ENCODE measurements around the gene XKR8.
"Not testable (repeated sequence)": the region's sequence is repeated elsewhere in the genome, so short reads cannot be mapped to it uniquely, and the experiment has no call there.

Gene XKR8

DNA sequence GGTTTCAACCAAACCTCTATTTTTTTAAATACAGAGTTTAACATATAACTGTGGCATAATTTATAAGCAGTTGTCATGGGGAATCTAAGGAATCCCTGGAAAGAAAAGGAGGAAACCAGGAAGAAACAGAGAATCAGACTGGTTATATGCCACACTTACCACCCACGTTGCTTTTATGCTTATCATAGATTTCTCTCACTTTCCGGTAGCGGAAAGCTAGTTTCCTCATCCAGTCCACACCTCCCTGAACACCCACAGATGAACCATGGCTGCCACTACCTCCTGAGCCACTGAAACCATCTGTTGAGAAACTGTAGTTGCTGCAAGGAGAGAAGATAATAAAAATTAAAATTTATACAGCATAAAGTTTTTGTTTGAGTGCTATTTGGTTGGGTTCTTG, 33.5 kb downstream of the XKR8 start:
- no peak for DNase-seq

DNA sequence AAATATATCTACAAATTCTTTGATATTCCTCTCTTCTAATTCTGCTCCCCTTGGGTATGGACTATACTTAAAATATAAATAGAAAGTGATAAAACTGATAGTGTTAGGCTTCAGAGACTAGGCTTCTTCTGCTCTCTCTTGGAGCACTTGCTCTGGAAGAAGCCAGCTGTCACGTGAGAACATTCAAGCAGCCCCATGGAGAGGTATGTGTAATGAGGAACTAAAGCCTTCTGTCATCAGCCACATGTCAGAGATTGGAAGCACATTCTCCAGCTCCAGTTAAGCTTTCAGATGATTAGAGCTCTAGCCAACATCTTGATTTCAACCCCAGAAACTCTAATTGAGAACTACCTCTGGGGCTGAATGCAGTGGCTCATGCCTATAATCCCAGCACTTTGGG, 34.3 kb downstream of the XKR8 start:
- DNase-seq, result no peak

DNA sequence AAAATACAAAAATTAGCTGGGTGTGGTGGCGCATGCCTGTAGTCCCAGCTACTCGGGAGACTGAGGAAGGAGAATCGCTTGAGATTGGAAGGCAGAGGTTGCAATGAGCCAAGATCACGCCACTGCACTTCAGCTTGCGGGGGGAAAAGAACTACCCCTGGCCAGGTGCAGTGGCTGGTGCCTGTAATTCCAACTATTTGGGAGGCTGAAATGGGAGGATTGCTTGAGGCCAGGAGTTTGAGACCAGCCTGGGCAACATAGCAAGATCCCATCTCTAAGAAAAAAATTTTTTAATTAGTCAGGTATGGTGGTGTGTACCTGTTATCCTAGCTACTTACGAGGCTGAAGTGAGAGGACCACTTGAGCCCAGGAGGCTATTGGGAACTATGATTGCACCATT, 34.8 kb downstream of the XKR8 start:
- DNase-seq, result not testable (repeated sequence)

DNA sequence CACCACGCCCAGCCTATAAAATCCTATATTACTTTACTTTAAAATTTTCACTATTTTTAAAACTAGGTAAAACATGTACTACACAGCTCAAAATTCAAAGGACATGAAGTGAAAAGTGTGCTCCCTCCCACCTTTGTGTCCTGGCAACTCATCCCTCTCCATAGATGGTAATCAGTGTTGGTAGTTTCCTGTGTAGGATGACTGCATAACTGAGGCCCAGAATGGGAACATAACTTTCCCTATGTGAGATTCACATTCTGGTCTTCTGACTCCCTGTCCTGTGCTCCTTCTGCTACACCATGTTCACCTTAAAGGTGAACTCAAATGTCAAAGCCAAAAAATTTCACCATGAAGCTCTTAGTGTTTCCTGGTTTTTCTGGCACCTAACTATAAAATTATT, 39.3 kb downstream of the XKR8 start:
- no peak for DNase-seq

DNA sequence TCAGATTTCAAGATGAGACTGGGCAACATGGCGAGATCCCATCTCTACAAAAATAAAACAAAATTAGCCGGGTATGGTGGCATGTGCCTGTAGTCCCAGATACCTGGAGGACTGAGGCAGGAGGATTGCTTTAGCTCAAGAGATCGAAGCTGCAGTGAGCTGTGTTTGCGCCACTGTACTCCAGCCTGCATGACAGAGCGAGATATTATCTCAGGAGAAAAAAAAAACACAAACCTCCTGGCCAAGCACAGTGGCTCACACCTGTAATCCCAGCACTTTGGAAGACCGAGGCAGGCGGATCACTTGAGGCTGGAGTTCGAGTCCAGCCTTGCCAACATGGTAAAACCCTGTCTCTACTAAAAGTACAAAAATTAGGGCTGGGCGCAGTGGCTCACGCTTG, 42.8 kb downstream of the XKR8 start:
- no peak for DNase-seq

DNA sequence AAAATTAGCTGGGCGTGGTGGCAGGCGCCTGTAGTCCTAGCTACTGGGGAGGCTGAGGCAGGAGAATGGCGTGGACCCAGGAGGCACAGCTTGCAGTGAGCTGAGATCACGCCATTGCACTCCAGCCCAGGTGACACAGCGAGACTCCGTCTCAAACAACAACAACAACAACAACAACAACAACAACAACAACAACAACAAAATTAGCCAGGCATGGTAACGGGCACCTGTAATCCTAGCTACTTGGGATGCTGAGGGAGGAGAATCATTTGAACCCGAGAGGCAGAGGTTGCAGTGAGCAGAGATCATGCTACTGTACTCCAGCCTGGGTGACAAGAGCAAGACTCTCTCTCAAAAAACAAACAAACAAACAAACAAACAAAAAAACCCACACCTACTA, 43.3 kb downstream of the XKR8 start:
- not testable (repeated sequence) for DNase-seq

DNA sequence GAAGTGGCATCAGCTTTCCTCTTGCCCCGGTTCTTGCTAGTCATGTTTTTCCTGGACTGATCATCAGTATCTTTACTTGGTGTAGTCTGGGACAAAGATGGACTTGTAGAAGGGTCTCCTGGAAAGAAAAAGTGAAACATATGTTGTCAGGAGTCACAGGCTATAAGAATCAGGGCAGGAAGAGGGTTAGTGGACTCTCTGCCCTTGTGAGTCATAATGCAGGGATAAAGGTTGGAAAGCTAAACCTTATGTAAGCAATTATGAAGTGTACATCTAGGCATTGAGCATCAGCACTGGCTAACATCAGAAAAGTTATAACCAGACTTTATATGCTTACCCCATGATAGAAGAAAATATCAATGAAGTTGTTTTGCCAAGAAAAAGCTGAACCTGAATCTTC, 51.2 kb downstream of the XKR8 start:
- DNase-seq, result no peak
